Amygdala (tissue), 56 donors: ENCODE data around the gene TMEM250.

Experiments used
- DNase-seq, 56 donors: peaks; one replicate each; lab custom pipeline; 2025; lab: John Stamatoyannopoulos, UW

The TMEM250 gene

GRCh38 chr9:136133191-136133958 lies 14.7 kb upstream of the TMEM250 start:
- peak in 8 of 56 donors; percentile 19 to 76 (median 30) for DNase-seq

- no peak for DNase-seq
Measured at GRCh38 chr9:136132512-136133050, 13.9 kb upstream of the TMEM250 start.

DNA sequence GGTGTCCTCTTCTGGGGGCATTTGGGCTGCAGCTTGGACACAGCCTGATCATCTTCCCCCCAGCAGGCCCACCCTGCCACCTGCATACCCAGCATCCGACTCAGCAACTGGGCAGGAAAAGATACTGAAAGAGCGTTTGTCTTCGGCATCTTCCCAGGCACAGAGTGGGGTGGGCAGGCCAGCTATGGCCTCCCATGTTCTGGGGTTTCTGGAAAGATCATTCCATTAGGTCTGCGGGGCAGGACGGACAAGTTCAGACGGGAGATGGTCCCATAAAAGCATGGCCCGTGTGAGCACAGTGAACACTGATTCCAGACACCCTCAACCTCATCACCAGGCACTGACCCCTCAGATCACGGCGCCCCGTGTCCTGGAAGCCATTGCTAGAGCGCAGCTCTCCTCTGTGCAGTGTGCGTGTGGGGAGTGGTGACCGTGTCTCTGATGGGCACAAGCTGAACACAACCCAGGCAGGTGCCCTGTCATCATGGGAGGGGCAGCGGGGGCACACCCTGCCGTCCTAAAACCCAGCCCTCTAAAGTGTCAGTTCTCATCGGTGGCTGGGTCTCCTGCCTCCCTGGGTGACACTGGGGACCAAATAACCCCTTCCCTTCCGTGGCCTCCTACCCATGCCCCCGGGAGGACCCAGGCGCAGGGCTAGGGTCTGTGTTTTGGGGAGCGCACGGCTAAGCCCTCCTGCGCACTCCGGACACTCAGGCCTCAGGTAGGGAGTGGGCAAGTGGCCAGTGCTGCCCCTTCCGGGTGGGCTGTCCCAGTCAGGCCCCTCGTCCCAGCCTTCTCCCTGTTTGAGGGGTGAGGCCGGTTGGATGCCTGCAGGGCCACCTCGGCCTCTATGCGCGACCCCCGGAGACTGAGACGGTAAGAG lies 13.2 kb upstream of the TMEM250 start:
- DNase-seq, result no peak

GRCh38 chr9:136129176-136129575 lies 10.5 kb upstream of the TMEM250 start:
- DNase-seq, result no peak

DNA sequence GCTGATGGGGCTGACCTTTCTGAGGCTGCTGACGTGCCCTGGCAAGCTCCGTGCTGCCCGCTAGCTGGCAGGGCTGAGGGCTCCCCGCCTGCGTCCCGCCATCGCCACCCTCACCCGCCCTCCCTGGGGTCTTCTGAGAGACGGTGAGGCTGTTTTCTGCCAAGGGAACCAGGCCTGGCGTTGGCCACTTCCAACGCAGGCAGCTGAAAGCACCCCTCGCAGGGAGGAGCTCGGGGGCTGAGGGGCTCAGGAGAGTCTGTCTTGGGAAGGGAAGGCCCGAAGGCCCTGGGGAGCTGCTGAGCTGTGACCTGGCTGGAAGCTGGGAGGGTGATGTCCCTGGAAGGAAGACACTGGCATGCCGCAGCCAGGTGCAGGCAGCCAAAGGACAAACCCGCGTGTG lies 9.8 kb upstream of the TMEM250 start:
- no peak for DNase-seq

DNA sequence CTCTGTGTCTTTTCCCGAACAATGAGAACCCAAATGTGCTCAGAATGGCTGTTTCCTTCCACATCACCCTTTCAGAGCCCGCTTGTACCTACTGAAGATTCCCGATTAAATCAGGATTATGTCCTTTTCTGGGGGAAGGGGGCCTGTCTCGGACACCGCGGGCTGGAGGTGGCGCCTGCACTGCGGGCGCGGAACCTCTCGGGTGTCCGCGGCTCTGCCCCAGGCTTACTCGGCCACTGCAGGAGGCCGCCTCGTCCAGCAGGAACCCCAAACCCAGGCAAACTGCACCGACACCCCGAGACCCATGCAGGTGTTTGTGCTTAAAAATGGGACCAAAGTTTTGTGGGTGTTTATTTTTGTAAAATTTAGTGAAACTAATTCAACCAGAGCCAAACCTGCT lies 8.6 kb upstream of the TMEM250 start:
- DNase-seq, result no peak

GRCh38 chr9:136124976-136125692 lies 6.5 kb upstream of the TMEM250 start:
- no peak for DNase-seq

- DNase-seq, result peak in 49 of 56 donors; percentile 18 to 83 (median 55)
Measured at GRCh38 chr9:136122425-136123383, 4.0 kb upstream of the TMEM250 start.

DNA sequence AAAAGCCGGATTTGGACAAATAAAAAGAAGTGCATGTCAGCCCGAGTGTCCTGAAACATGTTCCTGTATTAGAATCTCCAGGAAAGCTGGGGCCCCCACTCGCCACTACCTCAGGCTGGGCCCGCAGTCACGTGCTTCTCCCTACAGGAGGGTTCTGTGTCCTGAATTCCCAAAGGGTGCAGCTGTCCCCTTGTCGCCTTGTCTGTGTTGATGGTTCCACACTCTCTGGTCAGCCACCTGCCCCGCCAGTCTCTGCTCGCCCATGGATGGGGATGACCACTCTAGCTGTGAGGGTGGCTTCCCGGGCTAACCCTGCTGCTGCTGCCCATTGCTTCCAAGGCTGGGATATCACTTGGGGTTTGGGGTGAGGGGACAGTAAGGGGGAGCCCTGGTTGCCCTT lies 3.1 kb upstream of the TMEM250 start:
- DNase-seq, result no peak

GRCh38 chr9:136120438-136120844 lies 1.8 kb upstream of the TMEM250 start:
- DNase-seq, result no peak

GRCh38 chr9:136119883-136120393 lies 1.3 kb upstream of the TMEM250 start:
- DNase-seq, result no peak

DNA sequence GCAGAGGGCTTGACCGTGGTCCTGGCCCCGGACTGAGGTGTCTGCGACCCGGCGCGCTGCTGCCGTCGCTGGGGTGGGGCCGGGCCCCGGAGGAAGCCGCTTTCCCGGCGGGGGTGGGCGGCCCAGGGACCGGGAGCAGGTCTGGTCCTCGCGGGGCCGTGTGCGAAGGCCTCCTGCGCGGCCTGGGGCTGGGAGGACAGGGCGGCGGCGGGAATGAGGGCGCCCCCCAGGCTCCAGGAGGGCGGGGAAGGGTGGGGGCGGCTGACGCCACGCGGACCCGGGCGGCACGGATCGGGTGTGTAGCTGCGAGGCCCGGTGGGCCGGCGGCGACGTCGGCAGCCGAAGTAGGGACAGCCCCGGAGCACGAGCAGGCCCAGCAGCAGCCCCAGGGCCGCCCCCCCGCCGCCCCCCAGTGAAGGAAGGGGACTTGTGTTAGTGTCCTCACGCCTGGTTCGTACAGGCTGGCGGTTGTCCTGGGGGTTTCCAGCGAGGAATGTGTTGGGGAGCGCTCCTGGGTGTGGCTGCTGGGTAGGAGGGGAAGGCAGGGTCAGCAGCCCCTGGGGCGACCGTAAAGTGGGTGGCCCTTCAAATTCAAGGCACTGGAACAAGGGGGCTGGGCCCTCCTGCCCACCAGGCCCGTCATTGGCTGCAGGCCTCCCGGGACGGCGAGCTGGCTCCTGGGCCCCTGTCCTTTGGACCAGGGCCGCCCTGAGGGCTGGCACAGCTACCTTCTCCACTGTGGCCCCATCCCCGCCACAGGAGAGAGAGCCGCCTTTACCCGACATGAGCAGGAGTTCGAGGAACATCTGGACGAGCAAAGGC lies 597 bp upstream of the TMEM250 start:
- peak in 2 of 56 donors; percentile 54 to 70 for DNase-seq

DNA sequence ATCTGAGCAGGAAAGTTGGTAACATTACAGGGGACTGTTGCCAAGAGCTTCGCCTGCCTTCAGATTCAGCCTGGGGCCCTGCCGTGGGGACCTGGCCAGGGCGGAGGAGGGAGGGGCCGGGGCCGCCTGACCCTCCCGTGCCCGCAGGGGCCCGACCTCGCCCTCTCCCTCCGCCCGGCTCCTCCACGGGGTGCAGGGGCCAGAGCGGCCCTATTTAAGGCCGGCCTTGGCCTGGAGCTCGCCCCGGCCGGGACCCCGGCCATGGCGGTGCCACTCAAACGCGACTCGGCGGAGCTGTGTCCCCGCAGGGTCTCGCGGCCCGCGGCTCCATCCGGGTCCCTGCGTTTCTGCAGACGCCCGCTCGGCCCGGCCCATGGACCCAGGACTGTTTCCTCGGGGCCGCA lies 757 bp downstream of the TMEM250 start:
- peak in 1 of 56 donors; percentile 58 for DNase-seq

DNA sequence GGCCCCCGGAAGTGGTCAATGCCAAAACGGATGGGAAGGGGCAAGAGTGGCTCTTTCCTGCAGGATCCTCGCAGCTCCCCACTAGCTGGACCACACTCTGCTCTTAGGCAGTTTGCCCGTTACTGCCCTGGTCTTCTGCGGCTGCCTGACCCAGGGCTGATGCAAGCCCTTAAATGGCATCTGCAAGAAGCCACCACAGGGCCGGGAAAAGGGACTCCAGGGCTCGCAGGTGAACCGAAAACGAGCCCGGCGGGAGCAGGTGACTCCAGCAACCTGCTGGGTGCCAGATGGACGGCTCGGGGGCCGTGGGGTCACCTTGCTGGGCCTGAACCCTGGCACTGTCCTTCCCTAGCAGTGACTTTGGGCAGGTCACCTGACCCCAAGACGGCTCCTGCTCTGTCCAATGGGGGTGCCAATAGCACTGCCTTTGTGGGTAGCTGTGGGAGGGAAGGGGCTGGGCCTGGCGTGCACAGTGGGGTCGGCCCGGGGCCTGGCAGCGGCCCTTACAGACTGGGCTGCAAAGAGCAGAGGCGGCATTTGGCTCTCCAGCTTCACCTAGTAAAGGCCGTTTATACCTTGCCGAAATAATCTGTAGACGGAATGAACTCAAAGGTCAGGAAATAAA lies 1.3 kb downstream of the TMEM250 start:
- DNase-seq, result no peak

GRCh38 chr9:136116360-136117098 lies 2.1 kb downstream of the TMEM250 start:
- DNase-seq, result no peak

- DNase-seq, result no peak
Measured at GRCh38 chr9:136115641-136116359, 2.9 kb downstream of the TMEM250 start.

DNA sequence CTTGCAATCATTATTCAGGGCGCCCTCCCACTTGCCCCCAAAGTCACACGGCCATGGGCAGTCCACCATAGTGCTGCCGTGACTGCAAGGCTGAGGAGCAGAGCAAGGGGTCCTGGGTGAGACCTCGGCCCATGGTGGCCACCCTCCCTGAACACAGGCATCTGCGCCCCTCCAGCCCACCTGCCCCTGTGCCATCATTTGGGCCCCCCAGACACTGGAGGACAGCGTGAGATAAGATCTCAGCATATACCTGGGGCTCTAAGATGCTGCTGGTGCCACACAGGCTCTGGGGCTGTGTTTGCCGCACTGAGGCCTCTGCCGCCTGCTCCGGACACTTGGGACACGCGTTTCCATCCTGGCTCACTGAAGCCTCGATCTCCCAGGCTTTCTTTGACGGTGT lies 3.5 kb downstream of the TMEM250 start:
- DNase-seq, result no peak
